Erythroblast (primary cell): ENCODE measurements around the gene PBXIP1.

Source experiments
- GATA1 ChIP-seq: IDR thresholded peaks from 2 replicates; pipeline ENCODE4 v1.6.1; 2011; ENCODE audit warnings: low read depth, mild to moderate bottlenecking, control low read depth, low read length, moderate library complexity
- POLR2A ChIP-seq: IDR thresholded peaks from 2 replicates; pipeline ENCODE4 v1.6.1; 2011; ENCODE audit warnings: mild to moderate bottlenecking, low read length

GRCh38 chr1:154968731-154969130 lies 12.8 kb upstream of the PBXIP1 start:
- no peak for TF ChIP-seq POLR2A
- no peak for TF ChIP-seq GATA1
